Umbilical cord (tissue), 2 donors: Measurements from ENCODE around the gene ZBTB7C. TPM values are rescaled to one million over a fixed set of nuclear protein-coding genes. Genes with fewer than 3 reads are reported as not detected.

Source experiments
- DNase-seq: peaks from one replicate; pipeline ENCODE4 v3.0.0-alpha.2; 2015; ENCODE audit warnings: low spot score
- total RNA-seq: library from RNA; depleted of rRNA; stranded (reverse); fragments of >200 nt; gene quantifications from one replicate; pipeline ENCODE4 v1.2.3, GENCODE V29; 2014; ENCODE audit warnings: low replicate concordance; ENCODE audit not compliant: insufficient read depth

ZBTB7C gene
- total RNA-seq, 1 donor from 2014 or later = 1.7 TPM

DNA sequence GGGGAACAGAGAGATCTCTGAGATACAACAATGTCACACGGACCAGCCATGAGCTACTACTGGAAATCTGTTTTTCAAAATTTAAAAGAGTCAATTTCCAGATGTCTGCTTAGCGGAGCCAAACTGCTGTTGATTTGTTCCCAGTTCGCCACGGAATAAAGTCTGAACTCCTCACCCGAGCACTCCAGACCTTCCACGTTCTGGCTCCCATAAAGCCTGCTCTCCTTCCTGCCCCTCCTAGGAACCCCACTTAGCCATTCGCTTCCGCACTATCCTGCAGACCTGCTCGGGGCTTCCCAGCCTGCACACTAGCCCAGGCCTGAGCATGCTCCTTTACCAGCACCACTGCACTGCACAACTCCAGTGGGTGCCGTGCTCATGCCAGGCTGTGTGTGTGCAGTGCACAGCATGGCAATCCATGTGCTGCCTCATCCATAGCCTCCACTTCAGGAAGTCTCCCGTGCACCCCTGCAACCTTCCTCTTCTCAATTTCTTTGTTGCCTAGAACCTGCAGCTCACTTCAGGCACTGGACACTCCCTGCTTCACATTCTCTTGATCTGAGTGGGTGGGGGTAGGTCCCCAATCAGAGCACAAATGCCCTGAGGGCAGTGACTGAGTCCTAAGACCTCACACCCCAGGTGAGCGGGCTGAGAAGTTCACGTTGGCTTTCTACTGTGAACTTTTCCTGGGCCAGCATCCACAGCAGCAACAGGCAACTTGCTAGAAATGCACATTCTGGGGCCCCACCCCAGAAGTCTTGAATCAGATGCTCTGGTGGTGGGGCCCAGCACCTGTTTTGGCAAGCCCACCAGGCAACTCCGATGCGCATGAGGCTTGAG lies 53.7 kb downstream of the ZBTB7C start:
- no peak for DNase-seq

DNA sequence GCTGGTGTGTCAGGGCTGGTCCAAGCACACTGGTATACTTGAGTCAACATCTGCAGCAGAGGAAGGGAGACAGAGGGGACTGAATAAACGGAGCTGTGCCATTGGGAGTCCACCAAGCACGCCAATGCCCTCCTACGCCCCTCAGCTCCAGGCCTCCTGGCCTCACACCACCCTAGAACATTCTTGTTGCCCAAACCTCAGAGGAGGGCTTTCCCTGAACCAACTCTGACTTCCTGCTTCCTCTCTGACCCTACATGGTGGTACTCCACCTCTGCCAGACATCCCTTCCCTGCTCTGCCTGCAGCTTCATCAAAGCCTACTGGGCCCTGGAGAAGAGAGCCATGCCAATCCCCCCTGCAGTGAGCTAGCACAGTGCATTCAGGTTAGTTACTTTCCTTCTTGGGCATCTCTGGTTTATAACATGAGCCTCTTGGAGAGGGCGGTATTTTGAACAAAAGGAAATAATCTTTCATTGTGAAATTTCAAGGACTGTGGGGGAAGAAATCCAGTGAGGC lies 54.4 kb downstream of the ZBTB7C start:
- no peak for DNase-seq

DNA sequence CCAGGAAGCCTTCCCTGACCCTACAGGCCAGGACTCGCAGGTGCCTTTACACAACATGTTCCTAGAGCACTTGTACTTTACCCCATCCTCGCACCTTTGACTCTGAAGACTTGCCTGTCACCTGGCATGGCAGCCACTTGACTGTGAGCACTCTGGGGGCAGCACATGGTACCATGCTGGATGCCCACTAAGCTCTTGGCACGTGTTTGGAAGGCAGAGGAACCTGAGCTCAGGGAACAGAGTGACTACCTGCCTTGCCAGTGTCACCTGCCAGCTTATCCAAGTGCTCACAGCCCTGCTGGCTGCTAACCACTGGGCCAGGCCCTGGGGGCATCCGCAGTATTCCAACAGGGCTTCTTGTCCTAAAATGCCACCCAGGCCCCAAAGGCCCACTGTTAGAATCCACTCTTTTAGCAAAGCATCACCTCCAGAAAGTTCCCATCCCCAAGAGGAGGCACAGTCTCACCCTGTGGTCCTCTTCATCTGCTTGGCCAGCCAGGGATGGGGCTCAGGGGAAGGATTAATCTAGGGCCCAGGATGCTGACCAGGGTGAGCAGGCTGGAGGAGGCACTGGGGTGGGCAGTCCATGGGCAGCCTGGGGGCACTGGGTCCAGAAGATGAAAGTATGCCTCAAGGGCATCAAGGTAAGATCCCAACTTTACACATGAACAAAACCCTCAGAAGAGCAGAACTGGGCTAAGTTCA lies 57.0 kb downstream of the ZBTB7C start:
- no peak for DNase-seq

DNA sequence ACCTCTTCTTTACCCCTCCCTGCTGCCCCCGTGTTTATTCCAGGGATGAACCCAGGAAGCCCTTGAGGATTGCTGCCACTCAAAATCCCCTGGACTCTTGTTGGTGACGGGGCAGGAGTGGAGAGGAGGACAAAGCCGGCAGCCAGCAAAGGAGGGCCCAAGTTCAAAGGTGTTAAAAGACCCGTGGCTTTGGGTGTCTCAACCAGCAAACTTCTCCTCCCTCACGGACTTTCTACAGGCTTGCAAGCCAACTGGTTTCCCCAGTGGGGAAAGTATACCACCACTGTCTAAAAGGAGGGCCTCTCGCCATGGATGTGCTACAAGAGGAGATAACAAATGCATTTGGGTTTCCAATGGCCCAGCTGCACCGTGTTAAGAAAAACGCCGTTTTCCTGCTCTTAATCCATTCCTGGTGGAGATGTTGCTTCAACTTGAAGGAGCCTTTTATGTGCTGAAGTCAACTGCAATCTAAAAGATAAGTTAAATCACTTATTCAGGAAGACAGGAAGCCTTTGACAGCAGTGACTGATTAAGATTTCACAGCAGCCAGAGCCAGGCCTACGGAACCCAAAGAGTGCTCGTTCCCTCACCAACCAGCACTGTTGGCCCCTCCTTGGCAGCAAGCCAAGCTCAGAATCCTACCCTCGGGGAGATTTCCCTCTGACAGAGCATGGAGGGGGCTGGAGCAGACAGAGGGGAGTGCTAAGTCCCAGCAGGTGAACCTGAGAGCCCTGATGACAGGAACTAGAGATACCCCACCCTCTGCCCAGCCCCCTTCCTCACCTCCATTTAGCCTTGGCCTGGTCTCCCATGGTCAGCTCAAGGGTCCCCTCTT lies 57.8 kb downstream of the ZBTB7C start:
- DNase-seq = peak; percentile 46

DNA sequence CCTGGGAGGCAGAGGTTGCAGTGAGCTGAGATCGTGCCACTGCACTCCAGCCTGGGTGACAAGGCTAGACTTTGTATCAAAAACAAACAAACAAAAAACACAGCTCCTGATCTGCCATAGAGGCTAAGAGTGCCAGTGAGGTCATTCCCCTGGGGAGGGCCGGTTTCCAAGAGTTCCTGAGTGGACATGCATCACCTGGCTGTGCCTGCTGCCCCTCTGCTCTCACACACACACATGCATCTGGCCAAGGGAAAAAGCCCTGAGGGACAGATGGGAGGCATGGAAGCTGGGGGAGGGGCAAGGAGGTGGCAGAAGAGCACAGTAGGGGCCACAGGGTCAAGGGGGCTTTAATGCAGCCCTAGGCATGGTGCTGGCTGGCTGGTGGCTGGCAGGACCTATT lies 60.4 kb downstream of the ZBTB7C start:
- no peak for DNase-seq

DNA sequence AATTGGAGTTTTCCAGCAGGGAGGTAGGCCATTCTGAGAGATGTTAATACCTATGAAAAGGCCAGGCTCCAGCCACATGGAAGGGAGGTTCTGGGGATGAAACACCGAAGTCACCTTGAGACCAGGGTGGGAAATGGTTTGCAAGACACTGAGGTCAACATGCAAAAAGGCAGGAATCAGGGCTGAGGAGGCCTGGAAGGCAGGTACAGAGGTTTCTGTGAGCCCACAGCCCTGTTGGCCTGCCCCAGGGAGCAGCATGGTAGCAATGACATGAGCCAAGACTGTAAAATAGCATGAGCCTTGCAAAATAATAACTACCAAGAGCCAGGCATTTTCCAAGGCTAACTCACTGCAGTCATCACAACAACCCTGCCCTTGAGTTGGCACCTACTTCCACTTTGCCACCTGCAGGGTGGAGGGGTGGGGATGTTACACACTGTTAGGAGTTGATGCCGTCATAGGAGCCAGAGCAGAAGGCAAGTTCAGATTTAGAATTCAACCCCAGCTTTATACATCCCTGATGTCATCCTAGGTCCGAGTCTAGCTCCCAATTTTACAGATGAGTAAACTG lies 61.3 kb downstream of the ZBTB7C start:
- no peak for DNase-seq

DNA sequence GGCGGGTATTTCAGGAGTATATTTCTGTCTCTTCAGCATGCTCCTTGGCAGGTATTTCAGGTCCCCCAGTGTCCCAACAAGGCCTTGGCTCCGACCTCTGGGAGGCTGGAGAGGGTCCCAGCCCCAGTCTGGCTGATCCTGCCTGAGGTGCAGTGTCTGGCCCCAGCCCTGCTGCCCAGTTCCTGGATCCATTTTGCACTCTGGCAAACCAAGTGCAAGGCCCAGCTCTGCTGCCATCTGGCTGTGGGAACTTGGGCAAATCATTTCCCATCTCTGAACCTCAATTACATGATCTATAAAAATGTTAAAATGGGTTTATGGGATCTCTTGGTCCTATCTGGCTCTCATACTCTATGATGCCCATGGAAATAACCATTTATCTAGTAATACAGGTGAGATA lies 63.6 kb downstream of the ZBTB7C start:
- no peak for DNase-seq

DNA sequence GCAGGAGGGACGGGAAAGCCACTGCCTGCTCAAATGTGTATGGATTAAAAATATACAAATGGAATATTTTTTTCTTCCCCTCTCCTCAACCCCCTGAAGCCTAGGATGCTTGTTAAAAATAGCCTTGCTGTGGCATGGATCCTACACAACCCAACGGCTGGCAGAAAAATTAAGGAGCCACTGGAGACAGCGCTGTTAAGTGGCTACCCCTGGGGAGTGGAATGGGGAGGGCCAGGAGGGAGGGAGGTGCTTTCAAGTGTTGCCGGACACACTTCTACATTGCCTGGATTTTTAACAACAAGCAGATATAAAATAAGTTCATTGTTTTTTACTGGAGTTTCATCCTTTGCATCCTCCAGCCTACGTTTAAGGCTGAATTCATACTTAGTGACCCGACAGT lies 66.6 kb downstream of the ZBTB7C start:
- no peak for DNase-seq

DNA sequence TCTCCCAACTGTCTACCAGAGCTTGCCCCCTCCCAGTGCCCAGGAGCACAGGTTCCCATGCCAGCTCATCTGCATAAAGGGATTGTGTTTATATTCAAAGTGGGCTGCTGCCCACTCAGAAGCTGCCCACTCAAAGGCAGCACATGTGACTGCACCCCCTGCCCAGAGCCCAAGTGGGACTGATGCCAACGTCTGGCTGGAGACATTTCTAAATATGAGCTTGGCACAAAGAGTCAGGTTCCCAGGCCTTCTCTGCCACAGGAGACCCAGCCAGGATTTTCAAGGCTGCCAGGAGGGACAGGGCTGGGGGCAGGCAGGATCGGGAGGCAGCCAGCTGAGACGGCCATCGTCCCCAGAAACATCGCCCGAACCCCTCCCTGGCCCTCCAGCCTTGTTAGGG lies 67.1 kb downstream of the ZBTB7C start:
- no peak for DNase-seq

DNA sequence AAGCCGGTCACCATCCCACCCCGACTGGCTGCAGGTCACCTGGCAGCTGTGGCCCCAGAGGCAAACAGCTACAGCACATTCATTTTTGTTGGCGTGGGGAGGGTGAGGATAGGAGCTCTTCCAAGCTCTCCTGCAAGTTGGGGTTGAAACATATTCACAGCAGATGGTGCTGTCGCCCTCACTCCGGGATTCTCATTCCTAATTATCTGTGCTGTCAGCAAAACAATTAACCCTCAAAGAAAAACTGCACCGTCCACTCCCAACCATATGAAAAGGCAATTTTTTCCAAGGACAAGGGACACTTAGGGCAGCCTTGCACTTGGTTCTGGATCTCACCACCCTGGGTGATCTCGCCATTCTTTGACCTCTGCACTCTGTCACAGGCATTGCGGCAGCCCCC lies 68.6 kb downstream of the ZBTB7C start:
- no peak for DNase-seq

DNA sequence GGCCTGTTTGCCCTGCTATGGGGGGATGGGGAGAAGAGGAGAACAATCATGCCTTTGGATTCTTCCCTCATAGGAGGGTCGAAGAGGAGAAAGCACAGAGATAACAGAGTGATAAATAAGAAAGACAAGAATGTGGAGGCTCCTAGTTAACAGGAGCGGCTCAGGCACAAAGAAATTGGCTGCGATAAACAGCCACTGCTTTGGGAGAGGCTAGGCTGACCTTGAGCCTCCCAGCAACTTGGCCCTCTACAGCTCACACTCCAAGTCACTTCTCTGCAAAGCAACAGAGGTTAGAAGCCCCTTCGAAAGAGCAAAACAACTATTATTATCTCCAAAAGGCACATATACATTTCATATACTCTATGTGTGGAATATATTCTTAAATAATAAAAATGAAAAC lies 69.5 kb downstream of the ZBTB7C start:
- DNase-seq = no peak

DNA sequence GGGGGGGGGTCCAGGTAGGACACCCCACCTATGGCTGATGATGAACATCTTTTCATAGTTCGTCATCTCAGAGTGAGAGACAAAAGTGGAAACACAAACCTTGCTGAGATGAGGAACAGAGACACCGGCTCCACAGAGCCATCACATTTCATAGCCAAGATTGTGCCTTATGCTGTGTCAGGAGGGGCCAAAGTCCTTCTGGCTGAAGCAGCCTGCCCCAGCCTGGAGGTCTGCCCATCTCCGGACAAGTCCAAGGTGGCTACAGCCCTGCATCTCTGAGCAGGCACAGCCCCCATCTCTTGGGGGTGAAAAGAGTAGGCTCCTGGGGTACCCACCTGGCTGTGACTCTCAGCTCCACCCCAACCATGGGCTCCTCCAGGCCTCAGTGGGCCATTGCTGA lies 70.3 kb downstream of the ZBTB7C start:
- no peak for DNase-seq

DNA sequence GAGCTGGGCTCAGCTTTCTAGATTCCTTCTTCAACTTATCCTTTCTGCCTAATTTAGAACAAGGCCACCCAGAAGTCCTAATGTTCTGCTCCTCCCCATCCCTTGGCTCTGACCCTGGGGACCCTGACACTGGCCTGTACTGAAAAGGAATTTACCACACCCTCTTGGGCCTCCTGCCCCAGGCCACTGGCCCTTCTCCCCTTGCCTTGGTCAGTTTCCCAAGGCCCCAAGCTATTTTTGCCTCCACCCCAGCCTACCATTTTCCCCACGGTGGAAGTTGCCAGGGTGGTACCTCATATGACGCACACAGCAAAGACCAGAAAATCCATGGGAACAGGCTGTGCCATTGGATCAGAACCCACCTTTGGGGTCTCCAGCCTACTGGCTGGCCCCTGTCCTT lies 72.1 kb downstream of the ZBTB7C start:
- no peak for DNase-seq

DNA sequence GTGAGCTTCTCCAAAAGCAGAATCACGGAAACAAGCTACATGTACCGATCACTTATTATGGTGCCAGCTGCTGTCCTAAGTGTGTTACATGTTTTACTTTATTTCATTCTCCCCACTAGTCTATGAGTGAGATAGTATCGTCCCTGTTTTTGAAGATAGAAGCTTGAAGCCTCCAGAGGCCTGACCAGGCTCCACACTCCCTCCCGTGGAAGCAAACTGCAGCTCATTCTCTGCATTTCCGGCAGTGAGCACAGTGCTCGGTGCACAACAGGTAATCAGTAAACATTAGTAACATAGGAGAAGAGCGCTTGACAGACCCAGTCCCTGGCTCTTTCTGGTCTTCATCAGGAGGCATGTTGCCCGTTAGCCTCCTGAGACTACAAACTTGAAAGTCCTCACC lies 72.9 kb downstream of the ZBTB7C start:
- peak; percentile 67 for DNase-seq

DNA sequence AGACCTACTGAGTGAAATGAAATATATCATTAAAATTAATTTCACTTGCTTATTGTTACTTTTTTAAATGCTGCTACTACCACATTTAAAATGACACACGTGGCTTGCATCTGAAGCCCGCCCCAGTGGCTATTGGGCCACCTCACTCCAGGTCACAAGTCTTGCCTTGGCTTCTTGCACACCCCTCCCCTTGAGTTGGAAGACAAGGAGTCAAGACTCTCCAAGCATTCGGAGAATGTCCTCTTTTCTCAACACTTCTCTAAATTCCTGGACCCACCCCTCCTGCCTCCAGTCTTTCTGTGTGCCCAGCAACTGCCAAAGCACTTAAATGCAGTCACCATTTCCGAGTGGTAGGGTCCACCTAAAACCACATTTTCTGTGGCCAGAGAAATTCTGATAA lies 73.4 kb downstream of the ZBTB7C start:
- DNase-seq = no peak

DNA sequence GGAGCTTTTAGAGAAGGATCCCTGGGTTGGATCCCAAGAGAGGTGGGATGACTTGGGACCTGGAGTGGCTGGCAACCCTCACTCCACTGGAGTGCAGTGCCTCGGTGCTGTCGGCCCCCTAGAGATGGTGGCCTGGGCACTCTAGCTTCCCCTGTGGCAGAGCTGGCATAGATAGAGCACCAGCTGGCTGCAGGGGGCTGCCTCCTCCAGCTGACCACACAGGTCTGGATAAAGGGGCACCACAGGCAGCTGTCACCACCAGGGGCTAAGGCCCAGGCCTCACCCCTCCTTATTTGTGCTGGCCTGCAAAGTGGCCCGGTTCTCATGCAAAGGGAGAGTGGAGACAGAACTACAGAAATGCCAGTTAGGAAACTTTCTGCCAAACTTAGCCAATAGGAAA lies 74.3 kb downstream of the ZBTB7C start:
- DNase-seq = no peak

DNA sequence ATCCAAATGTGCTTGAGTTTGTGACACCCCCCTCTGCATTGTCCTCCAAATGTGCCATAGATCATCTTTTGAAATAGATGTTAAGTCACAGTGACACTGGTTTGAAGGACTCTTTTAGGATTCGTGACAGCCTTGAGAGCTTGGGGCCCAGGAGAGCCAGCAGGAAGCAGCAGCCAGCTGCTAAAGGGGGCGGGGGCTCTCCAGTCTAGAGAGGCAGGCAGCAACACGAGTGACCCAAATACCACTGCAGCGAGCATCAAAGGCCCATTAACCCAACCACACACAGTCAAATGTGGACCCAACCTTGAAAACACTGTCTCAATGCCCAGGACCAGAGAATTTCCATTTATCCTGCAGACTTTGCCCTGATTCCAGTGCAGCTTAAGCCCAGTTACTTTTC lies 75.6 kb downstream of the ZBTB7C start:
- DNase-seq = peak; percentile 56

DNA sequence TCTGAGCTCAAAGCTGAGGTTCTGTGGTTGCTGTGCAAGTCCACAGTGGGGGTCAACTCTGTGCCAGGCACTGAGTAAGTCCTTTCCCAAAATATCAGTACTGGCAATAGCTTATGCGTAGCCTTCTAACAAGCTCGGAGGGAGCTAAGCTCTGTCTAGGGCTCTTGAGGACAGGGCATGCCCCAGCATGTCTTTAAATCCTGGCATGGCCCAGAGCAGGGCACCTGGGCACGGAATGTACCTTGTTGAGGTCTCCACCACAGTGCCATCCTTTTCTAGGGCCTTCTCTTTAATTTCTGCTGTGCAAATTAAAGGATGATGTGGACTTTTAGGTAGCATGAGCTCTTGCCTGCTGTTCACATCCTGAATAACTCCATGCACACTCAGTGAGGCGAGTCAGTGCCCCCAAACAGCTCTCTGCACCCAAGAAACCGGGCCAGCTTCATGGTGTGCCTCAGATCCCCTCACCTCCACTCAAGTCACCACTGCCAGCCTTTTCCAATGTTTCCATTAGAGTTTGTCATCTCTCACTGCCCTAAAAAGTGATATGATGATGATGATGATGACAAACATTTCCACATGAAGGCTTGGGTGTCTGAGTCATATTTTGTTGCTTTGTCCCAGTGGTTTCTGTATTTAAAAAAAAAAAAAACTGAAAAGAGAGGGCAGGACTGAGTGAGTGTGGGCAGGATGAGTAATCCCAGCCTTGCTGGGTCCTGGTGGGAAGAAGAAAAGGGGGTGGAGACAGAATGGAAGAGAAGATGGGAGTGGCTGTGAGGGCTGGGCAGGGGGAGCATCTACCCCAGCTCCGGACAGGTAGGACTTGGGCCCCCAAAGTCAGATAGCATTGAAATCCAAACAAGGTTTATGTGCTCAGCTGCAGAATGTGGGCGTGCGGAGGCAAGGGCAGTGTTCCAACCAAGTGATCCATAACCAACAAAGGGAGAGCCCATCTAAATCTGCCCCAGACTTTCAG lies 78.9 kb downstream of the ZBTB7C start:
- DNase-seq = peak; percentile 11

DNA sequence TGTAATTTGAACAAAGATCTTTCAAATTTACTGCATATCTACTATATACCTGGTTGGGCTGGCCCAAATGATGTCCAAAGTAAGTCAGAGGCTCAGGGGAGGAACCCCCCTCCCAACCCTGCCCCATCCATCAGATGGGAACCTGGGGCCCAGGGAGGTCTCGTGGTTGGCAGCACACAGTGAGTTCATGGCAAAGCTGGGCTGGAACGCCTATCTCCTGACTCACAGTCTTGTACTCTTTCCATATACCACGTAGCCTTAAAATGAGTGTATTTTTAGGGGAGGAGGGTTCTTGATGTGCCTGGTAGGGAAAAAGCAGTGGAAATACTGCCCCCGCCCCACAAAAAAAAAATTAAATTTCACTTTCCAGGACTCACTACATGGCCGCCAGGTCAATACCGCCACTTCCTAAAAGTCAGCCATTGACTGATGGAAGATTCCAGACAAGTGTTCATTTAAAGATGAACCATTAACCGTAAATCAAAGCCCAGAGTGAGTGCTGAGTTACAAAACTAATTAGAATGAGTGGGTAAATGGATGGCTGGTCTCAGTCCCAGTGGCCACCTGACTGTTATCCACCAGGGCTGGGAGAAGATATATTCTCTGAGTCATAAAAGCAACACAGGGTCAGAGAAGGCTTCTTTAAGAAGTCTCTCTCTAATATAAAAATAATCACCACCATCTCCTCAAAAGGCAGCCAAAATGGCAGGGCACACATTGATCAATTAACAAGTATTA lies 80.5 kb downstream of the ZBTB7C start:
- DNase-seq = peak; percentile 42
